Inferior parietal cortex (tissue), 1 donor: ENCODE measurements around the gene PM20D2.
"Not testable (repeated sequence)": the region's sequence is repeated elsewhere in the genome, so short reads cannot be mapped to it uniquely, and the experiment has no call there.

Experiments
- DNase-seq: peaks from one replicate; pipeline ENCODE4 v3.0.0-alpha.2; 2016; ENCODE audit errors: extremely low spot score

Gene PM20D2, protein sequence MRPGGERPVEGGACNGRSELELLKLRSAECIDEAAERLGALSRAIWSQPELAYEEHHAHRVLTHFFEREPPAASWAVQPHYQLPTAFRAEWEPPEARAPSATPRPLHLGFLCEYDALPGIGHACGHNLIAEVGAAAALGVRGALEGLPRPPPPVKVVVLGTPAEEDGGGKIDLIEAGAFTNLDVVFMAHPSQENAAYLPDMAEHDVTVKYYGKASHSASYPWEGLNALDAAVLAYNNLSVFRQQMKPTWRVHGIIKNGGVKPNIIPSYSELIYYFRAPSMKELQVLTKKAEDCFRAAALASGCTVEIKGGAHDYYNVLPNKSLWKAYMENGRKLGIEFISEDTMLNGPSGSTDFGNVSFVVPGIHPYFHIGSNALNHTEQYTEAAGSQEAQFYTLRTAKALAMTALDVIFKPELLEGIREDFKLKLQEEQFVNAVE

DNA sequence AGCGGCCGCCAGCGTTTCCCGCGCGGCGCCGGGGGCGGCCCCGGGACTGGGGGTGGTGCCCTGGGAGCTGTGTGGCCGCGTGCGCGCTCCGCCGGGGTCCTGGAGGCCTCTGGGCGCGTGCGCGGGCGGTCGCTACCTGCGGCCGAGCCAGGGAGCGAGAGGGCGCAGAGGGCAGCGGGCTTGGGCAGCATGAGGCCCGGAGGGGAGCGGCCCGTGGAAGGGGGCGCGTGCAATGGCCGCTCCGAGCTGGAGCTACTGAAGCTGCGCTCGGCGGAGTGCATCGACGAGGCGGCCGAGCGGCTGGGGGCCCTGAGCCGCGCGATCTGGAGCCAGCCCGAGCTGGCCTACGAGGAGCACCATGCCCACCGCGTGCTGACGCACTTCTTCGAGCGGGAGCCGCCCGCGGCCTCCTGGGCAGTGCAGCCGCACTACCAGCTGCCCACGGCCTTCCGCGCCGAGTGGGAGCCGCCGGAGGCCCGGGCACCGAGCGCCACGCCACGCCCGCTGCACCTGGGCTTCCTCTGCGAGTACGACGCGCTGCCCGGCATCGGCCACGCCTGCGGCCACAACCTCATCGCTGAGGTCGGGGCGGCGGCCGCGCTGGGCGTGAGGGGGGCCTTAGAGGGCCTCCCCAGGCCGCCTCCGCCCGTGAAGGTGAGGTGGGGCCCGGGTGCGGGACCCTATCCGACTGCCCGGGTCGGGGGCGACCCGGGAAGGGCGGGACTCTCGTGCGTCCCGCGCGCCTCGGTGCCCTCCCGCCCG, at the start of gene PM20D2:
TSS of gene PM20D2 (plus strand) at position 100 of the 762 bp plus-strand sequence. CDS start at position 190, 90 bp downstream.
- no peak for DNase-seq

DNA sequence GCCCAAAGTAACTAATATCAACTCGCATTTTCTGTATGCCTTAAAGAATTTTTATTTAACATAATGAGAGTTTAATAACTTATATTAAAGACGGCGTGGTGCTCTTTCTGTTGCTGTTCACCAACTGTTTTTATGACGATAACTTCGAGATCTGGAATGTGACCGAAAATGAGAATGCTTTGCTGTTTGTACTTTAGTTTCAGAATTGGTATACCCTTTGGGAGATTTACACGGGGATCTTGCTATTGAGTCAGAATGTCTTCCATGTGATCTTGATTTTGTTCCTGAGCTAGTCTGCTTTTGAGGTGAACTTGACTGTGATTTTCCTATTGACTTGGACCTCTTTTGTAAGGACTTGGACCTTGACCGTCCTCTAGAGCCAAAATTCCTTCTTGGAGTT, 47.4 kb upstream of the PM20D2 start:
- DNase-seq, result no peak

DNA sequence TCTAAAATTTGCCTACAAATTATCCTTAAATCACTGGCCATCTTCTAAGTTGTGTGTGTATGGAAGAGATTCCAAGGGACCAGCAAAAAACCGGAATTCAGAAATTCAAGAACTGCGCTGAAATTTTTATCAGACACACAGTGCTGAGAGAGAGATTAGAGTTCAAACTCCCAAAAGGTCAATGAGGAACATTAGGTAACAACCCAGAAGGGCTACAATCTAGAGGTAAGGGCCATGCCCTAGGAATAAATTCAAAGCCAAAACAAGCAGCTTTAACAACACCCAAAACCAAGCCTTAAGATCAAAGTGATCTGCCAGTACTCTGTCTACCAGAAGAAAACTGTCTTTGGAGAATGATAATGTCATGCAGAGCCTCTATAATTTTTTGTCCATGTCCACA, 45.7 kb upstream of the PM20D2 start:
- DNase-seq, result no peak

- DNase-seq, result no peak
Observed at GRCh38 chr6:89110284-89110683, 35.6 kb upstream of the PM20D2 start.

DNA sequence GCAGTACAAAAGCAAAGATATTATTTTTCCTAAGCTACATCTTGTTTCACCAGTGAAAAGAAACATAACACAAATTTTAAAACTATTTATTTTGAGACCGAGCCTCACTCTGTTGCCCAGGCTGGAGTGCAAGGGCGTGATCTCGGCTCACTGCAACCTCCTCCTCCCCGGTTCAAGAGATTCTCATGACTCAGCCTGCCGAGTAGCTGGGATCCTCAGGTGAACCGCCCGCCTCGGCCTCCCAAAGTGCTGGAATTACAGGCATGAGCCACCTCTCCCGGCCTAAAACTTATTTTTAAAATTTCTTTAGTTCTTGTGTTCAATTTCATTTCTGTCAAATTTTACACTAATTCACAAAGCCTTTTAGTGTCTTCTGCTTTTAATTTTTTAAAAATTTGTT, 33.9 kb upstream of the PM20D2 start:
- no peak for DNase-seq

- no peak for DNase-seq
Observed at GRCh38 chr6:89116702-89117101, 29.2 kb upstream of the PM20D2 start.

GRCh38 chr6:89117211-89118108, 28.4 kb upstream of the PM20D2 start, which contains the start of gene SRSF12:
TSS of gene SRSF12 (minus strand) at chr6:89118071. CDS start at chr6:89117887, 184 bp downstream.
- DNase-seq, result no peak

GRCh38 chr6:89118931-89119330, 26.9 kb upstream of the PM20D2 start:
- DNase-seq, result no peak

DNA sequence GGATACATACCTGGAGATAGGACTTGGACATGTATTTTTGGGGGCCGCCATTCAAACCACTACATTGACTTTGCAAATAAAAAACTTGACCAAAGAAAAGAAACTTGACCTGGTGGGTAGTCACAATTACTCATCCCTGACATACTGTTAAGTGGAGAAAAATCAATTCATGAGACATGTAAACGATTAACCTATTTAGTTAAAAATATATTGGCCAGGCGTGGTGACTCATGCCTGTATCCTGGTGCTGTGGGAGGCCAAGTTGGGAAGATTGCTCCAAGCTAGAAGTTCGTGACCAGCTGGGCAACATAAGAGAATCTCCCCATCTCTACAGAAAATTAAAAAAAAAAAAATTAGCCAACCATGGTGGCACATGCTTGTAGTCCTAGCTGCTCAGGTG, 25.5 kb upstream of the PM20D2 start:
- no peak for DNase-seq

DNA sequence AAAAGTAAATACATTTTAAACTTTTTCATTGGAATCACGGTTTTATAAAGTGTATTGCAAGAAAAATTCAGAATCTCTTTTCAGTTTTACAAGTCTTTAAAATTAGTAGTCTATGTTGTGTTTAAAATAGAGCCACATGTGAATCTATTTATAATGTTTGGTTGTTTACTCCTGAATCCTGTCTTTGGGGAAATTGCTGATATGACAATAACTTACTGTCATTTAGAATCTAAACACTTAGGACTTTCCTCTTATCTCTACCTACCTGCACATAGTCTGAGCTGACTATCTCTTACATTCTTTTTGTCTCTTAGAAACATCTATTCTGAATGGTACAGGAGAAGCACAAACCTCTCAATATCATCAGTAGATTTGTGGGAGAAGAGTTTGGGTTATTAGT, 23.9 kb upstream of the PM20D2 start:
- no peak for DNase-seq

GRCh38 chr6:89122625-89123024, 23.2 kb upstream of the PM20D2 start:
- DNase-seq, result peak; percentile 50

- DNase-seq, result not testable (repeated sequence)
Observed at GRCh38 chr6:89128256-89128671, 17.6 kb upstream of the PM20D2 start.

DNA sequence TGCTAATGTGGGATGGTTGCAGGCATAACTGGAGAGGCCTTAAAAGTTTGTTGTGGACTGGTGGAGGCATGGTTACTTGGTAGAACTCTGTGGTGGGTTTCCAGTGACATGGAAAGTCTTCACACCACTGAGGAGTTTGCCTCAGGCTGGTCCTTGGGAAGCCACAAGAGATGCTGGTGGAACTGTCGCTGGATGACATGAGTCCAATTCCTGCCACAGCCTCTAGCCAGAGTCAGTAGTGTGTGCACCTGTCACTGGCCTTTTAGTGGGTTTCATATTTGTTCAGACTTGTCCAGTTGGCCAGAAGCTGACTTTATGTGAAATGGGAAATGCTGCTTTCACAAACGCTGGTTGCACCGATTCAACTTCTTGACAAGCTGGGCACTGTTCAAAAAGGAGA, 14.3 kb upstream of the PM20D2 start:
- no peak for DNase-seq

DNA sequence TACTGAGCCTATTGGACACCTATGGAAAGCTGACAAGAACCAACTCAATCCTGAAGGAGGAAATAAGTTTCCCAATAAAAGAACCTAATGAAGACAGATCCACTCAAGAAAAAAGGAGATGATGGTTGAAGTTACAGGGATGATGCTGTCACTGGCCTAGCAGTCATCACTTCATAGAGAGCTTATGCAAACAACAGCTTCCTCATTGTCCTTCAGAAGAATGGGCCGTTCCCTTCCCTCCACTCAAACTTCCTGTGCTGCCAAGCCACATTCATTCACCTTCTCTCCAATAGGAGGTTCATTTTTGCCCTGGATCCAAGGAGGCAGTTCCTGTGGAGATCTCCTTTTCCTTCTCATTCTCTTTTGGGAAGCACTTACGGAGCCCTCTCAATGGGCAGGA, 13.8 kb upstream of the PM20D2 start:
- no peak for DNase-seq

GRCh38 chr6:89133981-89134380, 11.9 kb upstream of the PM20D2 start:
- no peak for DNase-seq

GRCh38 chr6:89134723-89135122, 11.1 kb upstream of the PM20D2 start:
- no peak for DNase-seq

- no peak for DNase-seq
Observed at GRCh38 chr6:89138173-89138572, 7.7 kb upstream of the PM20D2 start.

DNA sequence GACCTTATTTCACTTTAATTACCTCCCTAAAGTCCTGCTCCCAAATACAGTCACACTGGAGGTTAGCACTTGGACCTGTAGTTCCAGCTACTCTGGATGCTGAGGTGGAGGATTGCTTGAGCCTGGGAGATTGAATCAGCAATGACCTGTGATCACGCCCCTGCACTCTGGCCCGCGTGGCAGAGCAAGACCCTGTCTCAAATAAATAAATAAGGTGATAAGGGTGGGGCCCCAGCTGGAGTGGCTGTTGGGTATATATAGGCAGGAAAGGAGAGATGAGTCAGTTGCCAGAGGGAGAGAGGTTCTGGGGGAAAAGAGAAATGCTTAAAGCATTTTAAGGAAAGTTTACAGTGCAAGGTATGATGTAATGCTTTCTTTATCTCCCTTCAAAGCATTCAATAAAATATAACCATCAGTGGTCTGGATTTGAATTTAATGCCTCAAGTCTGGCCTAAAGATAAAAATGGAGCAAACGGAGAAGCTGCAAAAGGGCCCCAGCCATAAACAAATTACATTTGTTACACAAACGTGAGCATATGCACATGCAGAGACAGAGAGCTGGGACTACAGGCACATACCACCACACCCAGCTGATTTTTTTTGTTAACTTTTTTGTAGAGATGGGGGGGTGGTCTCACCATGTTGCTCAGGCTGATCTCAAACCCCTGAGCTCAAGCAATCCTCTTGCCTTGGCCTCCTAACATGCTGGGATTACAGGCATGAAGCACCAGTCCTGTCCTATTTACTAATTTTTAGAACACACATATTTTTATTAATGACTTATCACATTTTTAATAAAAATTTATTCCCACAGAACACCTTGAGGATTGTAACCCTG, 6.1 kb upstream of the PM20D2 start:
- no peak for DNase-seq

DNA sequence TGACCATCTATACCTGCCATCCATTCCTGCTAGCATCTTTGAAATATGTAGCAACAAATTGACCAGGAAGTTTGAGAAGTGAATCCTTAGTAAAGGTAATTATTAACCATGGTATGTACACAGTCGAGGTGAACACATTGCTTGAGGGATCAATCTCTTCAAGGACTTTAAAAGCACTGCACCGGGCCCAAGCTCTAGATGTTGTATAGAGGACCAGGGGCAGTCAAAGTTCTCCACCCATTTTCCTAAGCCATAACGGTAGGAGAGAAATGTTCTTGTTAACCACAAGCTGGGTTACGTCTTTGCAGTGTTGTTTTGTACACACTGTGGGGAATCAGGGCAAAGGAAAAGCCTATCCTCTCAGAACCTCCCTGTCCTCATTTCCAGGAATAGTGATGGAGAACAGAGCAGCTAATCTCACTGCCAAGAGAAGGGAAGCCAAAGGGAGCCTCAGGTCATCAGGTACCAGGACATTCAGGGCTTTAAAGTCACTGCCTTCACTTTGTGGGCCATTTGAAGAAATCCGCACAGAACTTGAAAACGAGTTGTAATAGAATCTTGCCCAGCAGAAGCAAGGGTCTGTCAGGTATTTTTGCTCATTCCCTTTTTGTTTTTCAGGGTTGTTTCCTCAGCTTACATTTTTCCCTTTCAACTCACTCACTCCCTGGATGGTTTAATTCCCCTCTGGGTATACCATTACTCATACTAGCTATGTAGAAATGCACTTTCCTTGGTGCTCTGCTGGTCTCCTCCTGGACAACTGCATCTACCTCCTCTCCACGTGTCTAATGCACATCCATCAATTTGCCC, 5.3 kb upstream of the PM20D2 start:
- no peak for DNase-seq

DNA sequence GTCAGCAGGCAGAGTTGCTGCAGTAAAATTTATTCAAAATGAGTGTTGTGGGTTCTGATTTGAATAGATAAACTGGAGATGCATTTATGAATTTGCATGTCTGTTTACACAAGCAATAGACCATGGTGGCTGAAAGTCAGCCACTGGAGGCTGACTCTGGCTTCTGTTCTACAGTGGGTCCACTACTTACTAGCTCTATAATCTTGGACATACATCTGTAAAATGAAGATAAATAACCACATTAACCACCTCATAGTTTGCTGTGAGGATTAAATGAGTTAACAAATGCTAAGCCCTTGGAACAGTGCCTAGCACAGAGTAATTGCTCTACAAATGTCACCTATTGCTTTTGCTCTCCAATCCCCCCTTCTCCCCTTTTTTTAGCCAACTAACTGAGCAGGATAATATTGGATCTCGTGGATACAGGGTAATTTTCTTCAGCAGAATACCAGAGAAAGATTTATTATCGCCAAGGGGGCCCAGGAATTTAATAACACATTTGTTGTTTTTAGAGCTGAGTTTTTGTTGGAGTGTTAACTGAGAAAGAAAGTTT, 1.4 kb upstream of the PM20D2 start:
- no peak for DNase-seq
